ENCODE results near the gene ZNF492. TPM values are rescaled to one million over a fixed set of nuclear protein-coding genes. Genes with fewer than 3 reads are reported as not detected.

ZNF492 gene
- polyA plus RNA-seq, 1 donor from 2014 or later: not detected

DNA sequence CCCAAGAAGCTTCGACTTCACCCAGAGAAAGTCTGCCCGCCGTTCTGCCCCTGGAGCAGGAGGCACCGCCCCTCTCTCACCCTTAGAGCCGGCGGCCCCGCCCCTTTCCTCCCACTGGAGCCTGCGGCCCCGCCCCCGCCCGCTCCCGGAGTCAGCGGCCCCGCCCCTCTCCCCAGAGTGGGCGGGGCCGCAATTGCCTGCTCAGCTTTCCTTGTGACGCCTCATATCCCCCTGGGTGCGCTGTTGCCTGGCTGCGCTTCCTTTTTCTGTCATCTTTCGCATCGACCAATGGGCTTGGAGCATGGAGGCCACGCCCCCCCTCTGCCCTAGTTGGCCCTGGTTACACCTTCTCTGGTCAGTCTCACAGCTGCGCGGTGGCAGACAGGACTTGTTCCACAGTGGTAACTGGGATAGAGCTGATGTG is 38.2 kb upstream of the ZNF492 start:
- no peaks in the 10 kb centered on the region for H3K36me3 ChIP-seq (ENCODE audit: insufficient read depth, low read length)
- H3K9me2 ChIP-seq (ENCODE audit: insufficient read depth, low read length): no peaks in the 10 kb centered on the region
- peaks cover 16% of the 10 kb centered on the region for H3K9me3 ChIP-seq (ENCODE audit: low read length)
- H3K27me3 ChIP-seq (ENCODE audit: insufficient read depth, low read depth, low read length): no peaks in the 10 kb centered on the region
- H3K79me2 ChIP-seq (replicated peaks; ENCODE audit: insufficient read depth, low read length): no peaks in the 10 kb centered on the region
- H3F3A ChIP-seq (ENCODE audit: insufficient read depth, low read length, poor library complexity, severe bottlenecking): no peaks in the 10 kb centered on the region
- H2AFZ ChIP-seq (ENCODE audit: low read depth, low read length): no peak overlapping the region
- no peak overlapping the region for H3K9ac ChIP-seq (ENCODE audit: low read length)
- no peak overlapping the region for H3K27ac ChIP-seq (ENCODE audit: low read length)
- no peak overlapping the region for H3K4me2 ChIP-seq (ENCODE audit: low read length)
- TF ChIP-seq EZH2 (IDR thresholded peaks at IDR 0.05; ENCODE audit: borderline replicate concordance, insufficient read depth, low read length, poor library complexity, severe bottlenecking): no peak
- TF ChIP-seq EP300 (conservative IDR thresholded peaks at IDR 0.05; ENCODE audit: poor library complexity, severe bottlenecking): no peak
- no peak overlapping the region for H3K4me3 ChIP-seq (ENCODE audit: low read length)
- no peaks in the 10 kb centered on the region for H4K20me1 ChIP-seq (ENCODE audit: insufficient read depth)

DNA sequence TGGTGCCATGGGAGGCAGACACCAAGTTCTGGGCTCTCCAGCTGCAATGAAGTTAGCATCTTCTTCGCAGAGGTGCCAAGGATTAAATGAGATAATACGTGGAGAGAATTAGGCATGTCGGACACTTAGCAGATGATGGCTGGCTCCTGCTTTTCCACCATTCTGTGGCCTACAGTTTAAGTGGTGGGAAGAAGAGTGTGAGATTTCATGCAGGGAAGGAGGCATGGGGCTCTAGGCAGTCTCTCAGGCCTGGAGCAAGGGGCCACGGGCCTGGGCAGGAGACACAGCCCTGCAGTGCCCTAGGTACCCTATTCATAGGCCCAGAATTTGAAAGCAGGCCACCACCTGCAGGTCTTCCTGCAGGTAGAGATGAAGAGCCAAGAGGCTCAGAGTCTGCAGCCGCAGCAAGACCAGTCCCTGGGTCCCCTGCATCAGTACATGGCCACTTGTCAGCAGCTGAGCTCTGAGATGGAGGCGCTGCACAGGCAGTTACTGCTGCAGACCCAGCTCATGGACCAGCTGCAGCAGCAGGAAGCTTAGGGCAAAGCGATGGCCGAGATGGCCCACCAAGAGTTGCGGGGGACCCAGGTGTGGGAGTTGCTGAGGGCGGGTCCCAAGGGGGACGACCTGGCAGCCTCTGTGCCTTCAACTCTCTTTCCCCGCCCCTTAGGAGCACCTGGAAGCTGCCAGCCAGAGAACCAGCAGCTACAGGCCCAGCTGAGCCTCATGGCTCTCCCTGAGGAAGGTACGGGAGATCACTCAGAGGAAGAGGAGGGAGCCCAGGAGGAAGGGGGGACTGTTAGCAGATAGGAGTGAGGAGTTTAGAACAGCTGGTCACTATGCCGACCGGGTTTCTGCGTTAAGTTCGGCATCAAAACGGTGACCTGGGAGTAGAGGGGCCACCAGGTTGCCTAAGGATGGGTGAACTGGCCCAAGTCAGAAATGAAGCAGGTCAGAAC is 33.2 kb upstream of the ZNF492 start:
- TF ChIP-seq RAD21 (conservative IDR thresholded peaks at IDR 0.05): no peak
- TF ChIP-seq, protein P1, sequence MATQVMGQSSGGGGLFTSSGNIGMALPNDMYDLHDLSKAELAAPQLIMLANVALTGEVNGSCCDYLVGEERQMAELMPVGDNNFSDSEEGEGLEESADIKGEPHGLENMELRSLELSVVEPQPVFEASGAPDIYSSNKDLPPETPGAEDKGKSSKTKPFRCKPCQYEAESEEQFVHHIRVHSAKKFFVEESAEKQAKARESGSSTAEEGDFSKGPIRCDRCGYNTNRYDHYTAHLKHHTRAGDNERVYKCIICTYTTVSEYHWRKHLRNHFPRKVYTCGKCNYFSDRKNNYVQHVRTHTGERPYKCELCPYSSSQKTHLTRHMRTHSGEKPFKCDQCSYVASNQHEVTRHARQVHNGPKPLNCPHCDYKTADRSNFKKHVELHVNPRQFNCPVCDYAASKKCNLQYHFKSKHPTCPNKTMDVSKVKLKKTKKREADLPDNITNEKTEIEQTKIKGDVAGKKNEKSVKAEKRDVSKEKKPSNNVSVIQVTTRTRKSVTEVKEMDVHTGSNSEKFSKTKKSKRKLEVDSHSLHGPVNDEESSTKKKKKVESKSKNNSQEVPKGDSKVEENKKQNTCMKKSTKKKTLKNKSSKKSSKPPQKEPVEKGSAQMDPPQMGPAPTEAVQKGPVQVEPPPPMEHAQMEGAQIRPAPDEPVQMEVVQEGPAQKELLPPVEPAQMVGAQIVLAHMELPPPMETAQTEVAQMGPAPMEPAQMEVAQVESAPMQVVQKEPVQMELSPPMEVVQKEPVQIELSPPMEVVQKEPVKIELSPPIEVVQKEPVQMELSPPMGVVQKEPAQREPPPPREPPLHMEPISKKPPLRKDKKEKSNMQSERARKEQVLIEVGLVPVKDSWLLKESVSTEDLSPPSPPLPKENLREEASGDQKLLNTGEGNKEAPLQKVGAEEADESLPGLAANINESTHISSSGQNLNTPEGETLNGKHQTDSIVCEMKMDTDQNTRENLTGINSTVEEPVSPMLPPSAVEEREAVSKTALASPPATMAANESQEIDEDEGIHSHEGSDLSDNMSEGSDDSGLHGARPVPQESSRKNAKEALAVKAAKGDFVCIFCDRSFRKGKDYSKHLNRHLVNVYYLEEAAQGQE (IDR thresholded peaks at IDR 0.05; ENCODE audit: borderline replicate concordance): no peak
- Histone ChIP-seq H3K27me3 (ENCODE audit: insufficient read depth, low read depth, low read length) (no peaks in the 10 kb centered on the region), H3K9me3 (ENCODE audit: low read length) (peaks cover 34% of the 10 kb centered on the region)

DNA sequence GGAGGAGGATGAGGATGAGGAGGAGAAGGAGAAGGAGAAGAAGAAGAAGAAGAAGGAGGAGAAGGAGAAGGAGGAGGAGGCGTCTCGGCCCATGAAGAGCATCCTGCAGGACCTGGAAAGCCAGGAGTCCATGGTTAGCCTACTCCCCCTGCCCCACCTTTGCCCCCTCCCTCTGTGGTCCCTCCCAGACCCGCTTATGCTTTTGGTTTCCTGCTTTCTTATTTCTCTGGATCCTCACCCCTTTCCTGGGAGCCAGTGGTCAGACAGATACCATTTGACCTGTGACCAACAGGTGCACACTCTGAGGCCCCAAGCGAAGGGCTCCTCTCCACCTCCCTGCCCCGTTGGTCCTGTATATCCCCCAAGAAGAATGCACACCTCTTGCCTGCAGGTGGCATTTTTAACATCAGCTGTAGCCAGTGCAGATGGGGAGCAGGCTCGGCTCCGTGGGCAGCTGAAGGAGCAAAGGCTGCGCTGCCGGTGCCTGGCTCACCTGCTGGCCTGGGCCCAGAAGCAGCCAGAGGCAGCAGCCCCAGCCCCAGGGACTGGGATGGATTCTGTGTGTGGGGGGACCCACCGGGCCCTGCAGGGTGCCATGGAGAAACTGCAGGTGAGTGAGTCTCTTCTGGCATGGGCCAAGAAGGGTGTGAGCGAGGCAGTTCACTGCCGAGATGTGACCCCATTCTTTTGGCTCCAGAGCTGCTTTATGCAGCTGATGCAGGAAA is 32.1 kb upstream of the ZNF492 start:
- no peak overlapping the region for H3K4me2 ChIP-seq (ENCODE audit: low read length)
- H3F3A ChIP-seq (ENCODE audit: insufficient read depth, low read length, poor library complexity, severe bottlenecking): no peaks in the 10 kb centered on the region
- H4K20me1 ChIP-seq (ENCODE audit: insufficient read depth): no peaks in the 10 kb centered on the region
- H3K9ac ChIP-seq (ENCODE audit: low read length): no peak overlapping the region
- H3K9me2 ChIP-seq (ENCODE audit: insufficient read depth, low read length): no peaks in the 10 kb centered on the region
- H3K36me3 ChIP-seq (ENCODE audit: insufficient read depth, low read length): no peaks in the 10 kb centered on the region
- TF ChIP-seq POLR2AphosphoS5 (IDR thresholded peaks at IDR 0.05) (no peak), EZH2 (IDR thresholded peaks at IDR 0.05; ENCODE audit: borderline replicate concordance, insufficient read depth, low read length, poor library complexity, severe bottlenecking) (no peak), RAD21 (conservative IDR thresholded peaks at IDR 0.05) (no peak), TAF1 (IDR thresholded peaks at IDR 0.05; ENCODE audit: low read depth) (no peak), MXI1 (conservative IDR thresholded peaks at IDR 0.05; ENCODE audit: poor library complexity, severe bottlenecking) (no peak), SMC3 (conservative IDR thresholded peaks at IDR 0.05; ENCODE audit: poor library complexity) (no peak), EP300 (conservative IDR thresholded peaks at IDR 0.05; ENCODE audit: poor library complexity, severe bottlenecking) (no peak)
- TF ChIP-seq, protein P1 (IDR thresholded peaks at IDR 0.05; ENCODE audit: borderline replicate concordance): no peak
- TF ChIP-seq, protein P2, sequence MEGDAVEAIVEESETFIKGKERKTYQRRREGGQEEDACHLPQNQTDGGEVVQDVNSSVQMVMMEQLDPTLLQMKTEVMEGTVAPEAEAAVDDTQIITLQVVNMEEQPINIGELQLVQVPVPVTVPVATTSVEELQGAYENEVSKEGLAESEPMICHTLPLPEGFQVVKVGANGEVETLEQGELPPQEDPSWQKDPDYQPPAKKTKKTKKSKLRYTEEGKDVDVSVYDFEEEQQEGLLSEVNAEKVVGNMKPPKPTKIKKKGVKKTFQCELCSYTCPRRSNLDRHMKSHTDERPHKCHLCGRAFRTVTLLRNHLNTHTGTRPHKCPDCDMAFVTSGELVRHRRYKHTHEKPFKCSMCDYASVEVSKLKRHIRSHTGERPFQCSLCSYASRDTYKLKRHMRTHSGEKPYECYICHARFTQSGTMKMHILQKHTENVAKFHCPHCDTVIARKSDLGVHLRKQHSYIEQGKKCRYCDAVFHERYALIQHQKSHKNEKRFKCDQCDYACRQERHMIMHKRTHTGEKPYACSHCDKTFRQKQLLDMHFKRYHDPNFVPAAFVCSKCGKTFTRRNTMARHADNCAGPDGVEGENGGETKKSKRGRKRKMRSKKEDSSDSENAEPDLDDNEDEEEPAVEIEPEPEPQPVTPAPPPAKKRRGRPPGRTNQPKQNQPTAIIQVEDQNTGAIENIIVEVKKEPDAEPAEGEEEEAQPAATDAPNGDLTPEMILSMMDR (IDR thresholded peaks at IDR 0.05; ENCODE audit: poor library complexity, severe bottlenecking): no peak
- no peak overlapping the region for H3K4me3 ChIP-seq (ENCODE audit: low read length)
- H3K79me2 ChIP-seq (replicated peaks; ENCODE audit: insufficient read depth, low read length): no peaks in the 10 kb centered on the region
- H3K27ac ChIP-seq (ENCODE audit: low read length): no peak overlapping the region
- H3K9me3 ChIP-seq (ENCODE audit: low read length): peaks cover 36% of the 10 kb centered on the region
- no peaks in the 10 kb centered on the region for H3K27me3 ChIP-seq (ENCODE audit: insufficient read depth, low read depth, low read length)
- no peak overlapping the region for H2AFZ ChIP-seq (ENCODE audit: low read depth, low read length)

More for the DNA sequence above, 33.2 kb upstream of the ZNF492 start:
- H3K4me2 ChIP-seq (ENCODE audit: low read length): no peak overlapping the region
- no peaks in the 10 kb centered on the region for H3K36me3 ChIP-seq (ENCODE audit: insufficient read depth, low read length)
- H4K20me1 ChIP-seq (ENCODE audit: insufficient read depth): no peaks in the 10 kb centered on the region
- H3K9me2 ChIP-seq (ENCODE audit: insufficient read depth, low read length): no peaks in the 10 kb centered on the region
- H3K9ac ChIP-seq (ENCODE audit: low read length): no peak overlapping the region
- no peak overlapping the region for H2AFZ ChIP-seq (ENCODE audit: low read depth, low read length)
- H3K4me3 ChIP-seq (ENCODE audit: low read length): no peak overlapping the region
- H3K79me2 ChIP-seq (replicated peaks; ENCODE audit: insufficient read depth, low read length): no peaks in the 10 kb centered on the region
- no peak overlapping the region for H3K27ac ChIP-seq (ENCODE audit: low read length)
- no peaks in the 10 kb centered on the region for H3F3A ChIP-seq (ENCODE audit: insufficient read depth, low read length, poor library complexity, severe bottlenecking)

All from neural cell (in vitro differentiated cells).